K562 (cell line): Measurements from ENCODE around the gene XRCC2. TPM values are rescaled to one million over a fixed set of nuclear protein-coding genes. Genes with fewer than 3 reads are reported as not detected.

Experiments
- ATAC-seq: fragments of 200-7000 bp; cut with Tn5 transposase; 3 replicates; pipeline ENCODE4 v1.9.1; 2020; ENCODE audit warnings: moderate library complexity
- BruUV-seq: library from RNA; stranded (reverse); fragments of 400-500 nt; replicated peaks from 2 replicates; lab custom pipeline; 2021; lab: Mats Ljungman, UMichigan
- CTCF ChIA-PET: fragments of 300-600 bp; formaldehyde crosslinking; extraction: SDS; loops from one replicate; lab custom pipeline; 2021; ENCODE audit warnings: low intra/inter-chr PET ratio; lab: Yijun Ruan, JAX
- POLR2A ChIA-PET: fragments of 300-600, 350-650 bp; sonication (Branson Sonifier 250); formaldehyde crosslinking; extraction: SDS; loops from one replicate; lab custom pipeline; 2021; ENCODE audit warnings: antibody characterized with exemption, inconsistent platforms; lab: Yijun Ruan, JAX
- DNase-seq, 4 experiments: peaks; one replicate each; pipeline versions ENCODE4 v3.0.0 to v3.0.0-alpha.2; 2011 to 2018; ENCODE audit warnings: low spot score in 3 of 4, mixed read lengths in 3 of 4; ENCODE audit errors: extremely low read depth in 1 of 4
- FAIRE-seq: peaks from 2 replicates; lab custom pipeline; 2011; peaks lifted over from hg19 to GRCh38; lab: Jason Lieb, UNC
- H2AFZ ChIP-seq: 2 replicates; pipeline ENCODE4 v1.6.0; 2011; ENCODE audit warnings: low read depth, low read length, control low read depth, inconsistent platforms
- H3K27ac ChIP-seq: fragments of 200-600 bp; 3 replicates; pipeline ENCODE4 v1.8.0; 2011; ENCODE audit warnings: low read depth, mild to moderate bottlenecking, control low read depth, inconsistent platforms, low read length, moderate library complexity, mixed read lengths; ENCODE audit errors: extremely low read depth
- H3K27me3 ChIP-seq, 2 experiments: fragments of 300-600 bp in 1 of 2; 2 replicates in 1 of 2; 3 replicates in 1 of 2; pipeline versions ENCODE4 v1.6.0 to v1.8.0; 2011; ENCODE audit warnings: inconsistent platforms in 2 of 2, low read length in 2 of 2, mild to moderate bottlenecking in 1 of 2, mixed read lengths in 1 of 2, moderate library complexity in 1 of 2; ENCODE audit not compliant: control insufficient read depth in 2 of 2, insufficient read depth in 2 of 2
- H3K36me3 ChIP-seq: fragments of 300-600 bp; 3 replicates; pipeline ENCODE4 v1.8.0; 2011; ENCODE audit warnings: mild to moderate bottlenecking, low read length, inconsistent platforms; ENCODE audit not compliant: control insufficient read depth, insufficient read depth
- H3K4me1 ChIP-seq, 2 experiments: fragments of 200-600 bp in 1 of 2; replicated peaks in 1 of 2; 2 replicates in 1 of 2; 3 replicates in 1 of 2; pipeline versions ENCODE4 v1.5.1 to v1.8.0; 2011; ENCODE audit warnings: inconsistent platforms in 2 of 2, low read length in 2 of 2, mild to moderate bottlenecking in 1 of 2, mixed read lengths in 1 of 2, moderate library complexity in 1 of 2; ENCODE audit not compliant: control insufficient read depth in 2 of 2, insufficient read depth in 2 of 2
- H3K4me2 ChIP-seq: 2 replicates; pipeline ENCODE4 v1.6.1; 2011; ENCODE audit warnings: low read length, control low read depth, inconsistent platforms, mixed read lengths; ENCODE audit not compliant: insufficient read depth
- H3K4me3 ChIP-seq: fragments of 200-600 bp; sonication (generic), shearing (Covaris generic); 2 replicates; pipeline ENCODE4 v1.5.1; 2016; ENCODE audit warnings: control low read depth, inconsistent platforms
- H3K79me2 ChIP-seq: fragments of 200-600 bp; 3 replicates; pipeline ENCODE4 v1.8.0; 2011; ENCODE audit warnings: low read length, inconsistent platforms; ENCODE audit not compliant: control insufficient read depth, insufficient read depth
- H3K9ac ChIP-seq, 2 experiments: 2 replicates each; pipeline versions ENCODE4 v1.6.0 to v1.6.1; 2011; ENCODE audit warnings: low read depth in 2 of 2, low read length in 2 of 2, control low read depth in 1 of 2, inconsistent platforms in 1 of 2, mild to moderate bottlenecking in 1 of 2, mixed read lengths in 1 of 2; ENCODE audit not compliant: insufficient read depth in 1 of 2
- H3K9me1 ChIP-seq: one replicate; pipeline ENCODE4 v1.6.0; 2011; ENCODE audit warnings: inconsistent platforms, mild to moderate bottlenecking, low read length, moderate library complexity; ENCODE audit not compliant: control insufficient read depth, insufficient read depth
- H3K9me3 ChIP-seq: replicated peaks from 2 replicates; pipeline ENCODE4 v1.5.1; 2011; ENCODE audit warnings: low read depth, low read length, inconsistent platforms; ENCODE audit not compliant: control insufficient read depth, insufficient read depth
- H4K20me1 ChIP-seq: replicated peaks from 2 replicates; pipeline ENCODE4 v1.6.1; 2011; ENCODE audit warnings: low read length, inconsistent platforms, mixed read lengths; ENCODE audit not compliant: control insufficient read depth, insufficient read depth
- CHCHD3 ChIP-seq: fragments of 250-450 bp; sonication (Bioruptor Pico); IDR thresholded peaks from 2 replicates; pipeline ENCODE4 v2.1.2; 2022; ENCODE audit warnings: mild to moderate bottlenecking
- FOS ChIP-seq: IDR thresholded peaks from 3 replicates; pipeline ENCODE4 v1.6.1; 2011; ENCODE audit not compliant: insufficient read length; ENCODE audit errors: extremely low read depth
- HDAC8 ChIP-seq: fragments of 450-650 bp; IDR thresholded peaks from 2 replicates; pipeline ENCODE4 v1.6.1; 2016; ENCODE audit warnings: mild to moderate bottlenecking, missing genetic modification characterization, moderate library complexity, missing compliant biosample characterization
- HMG20B ChIP-seq: fragments of 250-450 bp; sonication (Bioruptor Pico); IDR thresholded peaks from 2 replicates; pipeline ENCODE4 v1.5.0; 2021; ENCODE audit warnings: mild to moderate bottlenecking
- MED1 ChIP-seq: sonication (generic); formaldehyde crosslinking; IDR thresholded peaks from 2 replicates; pipeline ENCODE4 v1.8.1; 2023; ENCODE audit warnings: missing genetic modification reagents, borderline replicate concordance
- NFYB ChIP-seq: IDR thresholded peaks from 2 replicates; pipeline ENCODE4 v1.6.1; 2011; ENCODE audit warnings: mild to moderate bottlenecking, moderate library complexity; ENCODE audit not compliant: insufficient read length; ENCODE audit errors: extremely low read depth
- SLC30A9 ChIP-seq: fragments of 250-450 bp; sonication (Bioruptor Pico); IDR thresholded peaks from 2 replicates; pipeline ENCODE4 v1.8.0; 2022; ENCODE audit warnings: mild to moderate bottlenecking, moderate library complexity
- SMARCC2 ChIP-seq: fragments of 450-650 bp; IDR thresholded peaks from 2 replicates; pipeline ENCODE4 v1.6.1; 2017; ENCODE audit warnings: antibody characterized with exemption, moderate library complexity, mild to moderate bottlenecking, low read depth
- ZNF263 ChIP-seq: sonication (generic); formaldehyde crosslinking; IDR thresholded peaks from 2 replicates; pipeline ENCODE4 v1.8.0; 2022; ENCODE audit warnings: mild to moderate bottlenecking, missing genetic modification reagents, borderline replicate concordance
- ZNF584 ChIP-seq: fragments of 200-800 bp; sonication (Bioruptor generic); IDR thresholded peaks from 2 replicates; pipeline ENCODE4 v1.6.1; 2016; ENCODE audit warnings: low read depth, mild to moderate bottlenecking, missing genetic modification characterization, missing compliant biosample characterization
- WGBS: fragments of 100-300 bp; shearing (Covaris generic); methylation state at CpG from one replicate; pipeline ENCODE4 v1.1.6; 2016; ENCODE audit warnings: low coverage, mixed read lengths; ENCODE audit not compliant: insufficient coverage; ENCODE audit errors: missing lambda C conversion rate; 5-methylcytosine and 5-hydroxymethylcytosine counted together
- in situ Hi-C: fragments of 300-500 bp; cut with MboI; formaldehyde crosslinking; loops from 4 replicates; pipeline ENCODE4 v1.15.0; 2018; ENCODE audit warnings: inconsistent platforms, mixed read lengths
- intact Hi-C: fragments of 100-400 bp; cut with micrococcal nuclease; formaldehyde crosslinking; loops from 2 replicates; pipeline ENCODE4 v1.14.2; 2022
- polyA plus RNA-seq, 8 experiments: library from polyadenylated mRNA; depleted of rRNA in 4 of 8; stranded (reverse) in 5 of 8; unstranded in 3 of 8; fragments of >200 nt; fragmentation: Nextera tagmentation in 2 of 8; fragmentation: Illumina TruSeq in 1 of 8; extraction: Ambion mirVana in 2 of 8; extraction: Trizol in 1 of 8; gene quantifications; 2 replicates each; pipeline versions ENCODE4 v1.2.1 to v1.2.3, GENCODE V29; 2011 to 2014; ENCODE audit warnings: inconsistent platforms in 1 of 8, missing spikeins in 1 of 8
- total RNA-seq, 7 experiments: library from RNA; depleted of rRNA in 6 of 7; stranded (reverse); fragments of >200 nt in 6 of 7; fragmentation: Illumina TruSeq in 2 of 7; extraction: Trizol in 2 of 7; gene quantifications; 2 replicates each; pipeline versions ENCODE4 v1.2.1 to v1.2.3, GENCODE V29; 2011 to 2021; ENCODE audit warnings: low replicate concordance in 1 of 7

XRCC2 gene
- total and polyA plus RNA-seq, 9 of the 15 experiments (the other 6 are each of a cell fraction or from before 2014, with no cell fraction given) = 16.2 to 58.0 (median 39.8) TPM

DNA sequence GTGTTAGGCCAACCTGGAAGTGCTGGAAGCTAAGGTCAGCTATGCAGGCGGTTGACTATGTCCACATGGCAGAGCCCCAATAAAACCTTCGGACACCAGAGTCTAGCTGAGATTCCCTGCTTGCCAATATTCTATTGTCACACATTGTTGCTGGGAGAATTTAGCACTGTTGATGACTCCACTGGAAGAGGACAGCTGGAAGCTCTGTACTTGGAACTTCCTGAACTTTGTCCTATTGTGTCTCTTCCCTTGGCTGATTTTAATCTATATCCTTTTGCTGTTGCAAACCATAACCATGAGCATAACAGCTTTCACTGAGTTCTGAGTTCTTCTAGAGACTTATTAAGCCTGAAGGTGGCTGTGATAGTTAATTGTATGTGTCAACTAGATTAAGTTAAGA, 12.0 kb downstream of the XRCC2 start:
- H3K27me3 ChIP-seq = no peaks in the 10 kb centered on the region
- ChIA-PET POLR2A (interaction anchor here (0.5 to 1.7 kb wide), 3 partner anchors 11 to 347 kb away, joined by 3 to 10 read pairs (median 4); partner anchors contain the start of gene XRCC2), CTCF (no interaction called here)
- peaks cover 78% of the 10 kb centered on the region for H3K36me3 ChIP-seq
- H3K27ac ChIP-seq = no peak overlapping the region
- H3K9me3 ChIP-seq = no peaks in the 10 kb centered on the region
- in situ Hi-C loops (no loop called here), intact Hi-C loops (no loop called here)
- no peak overlapping the region for H3K4me2 ChIP-seq
- no TSS peak for BruUV-seq
- H3K79me2 ChIP-seq = peaks cover 93% of the 10 kb centered on the region
- FAIRE-seq = no peak
- H4K20me1 ChIP-seq = peaks cover 2% of the 10 kb centered on the region; the same call in 1 of the 2 replicates
- 94% methylated on average over 2 of the region's 2 CpGs for WGBS
- peaks cover 1% of the 10 kb centered on the region for H3K9me1 ChIP-seq
- DNase-seq = no peak
- H3K4me3 ChIP-seq = no peak overlapping the region
- ATAC-seq = no peak; the same call in 2 of the 3 replicates
- H2AFZ ChIP-seq = no peak overlapping the region
- H3K9ac ChIP-seq = no peak overlapping the region
- no peak for TF ChIP-seq ZNF584 (CRISPR knock-in tag)
- no peak for TF ChIP-seq HDAC8 (tag)
- no peak for TF ChIP-seq HMG20B (CRISPR knock-in tag)
- no peak for TF ChIP-seq ZNF263 (CRISPR knock-in tag)
- TF ChIP-seq MED1 (CRISPR knock-in tag) = no peak
- TF ChIP-seq CHCHD3 (CRISPR knock-in tag) = no peak
- no peak for TF ChIP-seq SLC30A9 (CRISPR knock-in tag)
- no peak for TF ChIP-seq SMARCC2
- TF ChIP-seq NFYB = no peak
- TF ChIP-seq FOS = no peak
- H3K4me1 ChIP-seq = no peaks in the 10 kb centered on the region; a peak in 1 of 5 replicates
